Ammon's horn (tissue), 1 donor: Measurements from ENCODE around the gene NOCT.
"Not testable (repeated sequence)": the region's sequence is repeated elsewhere in the genome, so short reads cannot be mapped to it uniquely, and the experiment has no call there.

Experiments used
- DNase-seq: peaks from one replicate; pipeline ENCODE4 v3.0.0-alpha.2; 2016; ENCODE audit warnings: low spot score

The NOCT gene, protein sequence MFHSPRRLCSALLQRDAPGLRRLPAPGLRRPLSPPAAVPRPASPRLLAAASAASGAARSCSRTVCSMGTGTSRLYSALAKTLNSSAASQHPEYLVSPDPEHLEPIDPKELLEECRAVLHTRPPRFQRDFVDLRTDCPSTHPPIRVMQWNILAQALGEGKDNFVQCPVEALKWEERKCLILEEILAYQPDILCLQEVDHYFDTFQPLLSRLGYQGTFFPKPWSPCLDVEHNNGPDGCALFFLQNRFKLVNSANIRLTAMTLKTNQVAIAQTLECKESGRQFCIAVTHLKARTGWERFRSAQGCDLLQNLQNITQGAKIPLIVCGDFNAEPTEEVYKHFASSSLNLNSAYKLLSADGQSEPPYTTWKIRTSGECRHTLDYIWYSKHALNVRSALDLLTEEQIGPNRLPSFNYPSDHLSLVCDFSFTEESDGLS

DNA sequence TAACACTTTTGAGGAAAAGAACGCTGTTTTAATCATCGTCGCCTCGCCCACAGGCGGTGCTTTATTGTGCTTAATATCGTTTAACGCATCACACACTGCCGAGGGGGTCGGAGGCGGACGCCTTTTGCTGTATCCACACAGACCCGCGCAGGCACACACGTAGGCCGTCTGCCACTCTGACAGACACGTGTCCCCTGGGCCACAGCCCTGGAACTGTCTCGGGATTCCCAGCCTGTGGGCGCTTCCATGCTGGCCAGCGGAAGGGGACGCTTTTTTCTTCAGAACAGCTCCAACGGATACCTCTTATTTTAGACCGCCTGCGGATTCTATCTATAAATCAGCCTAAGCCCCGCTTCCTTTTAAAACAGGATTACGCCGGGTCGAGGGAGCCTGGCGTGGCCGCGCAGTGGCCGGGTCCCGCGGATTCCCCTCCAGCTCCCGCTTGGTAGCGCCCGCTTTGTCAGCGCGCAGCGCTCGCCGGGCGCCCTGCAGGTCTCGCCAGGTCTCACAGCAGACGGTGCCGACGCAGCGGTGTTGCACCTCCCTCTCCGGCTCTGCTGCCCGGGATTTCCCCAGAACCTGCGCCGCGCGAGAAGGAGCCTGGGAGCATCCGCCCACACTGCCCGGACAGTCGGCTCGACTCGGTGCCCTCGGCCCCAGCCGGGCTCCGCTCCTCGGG, at the start of gene NOCT:
NOCT (plus strand) TSS at position 513 of the 679 bp plus-strand sequence. CDS start 201 bp downstream, outside the sequence.
- DNase-seq, result peak; percentile 91

- no peak for DNase-seq
These were observed 48.3 kb upstream of the NOCT start for GRCh38 chr4:138967313-138967712.

- no peak for DNase-seq
These were observed 42.4 kb upstream of the NOCT start for GRCh38 chr4:138972956-138973801.

GRCh38 chr4:138975225-138975624, 40.4 kb upstream of the NOCT start:
- DNase-seq, result no peak

- no peak for DNase-seq
These were observed 39.1 kb upstream of the NOCT start for GRCh38 chr4:138976526-138976925.

GRCh38 chr4:138977524-138977923, 38.1 kb upstream of the NOCT start:
- no peak for DNase-seq

DNA sequence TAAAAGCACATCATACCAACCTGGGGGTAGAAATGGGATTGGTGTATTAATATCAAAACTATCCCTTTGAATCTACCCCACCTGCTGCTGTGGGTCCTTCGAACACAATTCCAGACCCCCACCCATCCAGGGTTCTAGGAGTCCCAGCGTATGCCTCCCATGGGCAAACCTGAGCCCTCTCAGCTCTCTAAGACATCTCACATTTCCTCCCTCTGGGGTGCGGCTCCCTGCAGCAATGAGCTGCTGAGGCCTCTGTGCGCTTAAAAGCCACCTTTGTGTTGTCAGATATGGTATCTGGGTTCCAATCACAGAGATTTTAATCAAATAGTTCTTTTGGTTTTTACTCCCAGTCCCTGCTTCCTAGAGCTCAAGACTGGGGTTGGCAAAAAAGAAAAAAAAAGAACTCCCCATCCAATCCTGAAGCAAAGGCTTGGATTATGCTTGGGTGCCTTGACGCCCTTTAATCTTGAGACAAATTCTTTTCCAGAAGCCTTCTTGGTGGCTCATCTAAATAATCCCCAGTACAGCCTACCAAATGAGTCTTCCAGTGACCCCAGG, 37.5 kb upstream of the NOCT start:
- no peak for DNase-seq

DNA sequence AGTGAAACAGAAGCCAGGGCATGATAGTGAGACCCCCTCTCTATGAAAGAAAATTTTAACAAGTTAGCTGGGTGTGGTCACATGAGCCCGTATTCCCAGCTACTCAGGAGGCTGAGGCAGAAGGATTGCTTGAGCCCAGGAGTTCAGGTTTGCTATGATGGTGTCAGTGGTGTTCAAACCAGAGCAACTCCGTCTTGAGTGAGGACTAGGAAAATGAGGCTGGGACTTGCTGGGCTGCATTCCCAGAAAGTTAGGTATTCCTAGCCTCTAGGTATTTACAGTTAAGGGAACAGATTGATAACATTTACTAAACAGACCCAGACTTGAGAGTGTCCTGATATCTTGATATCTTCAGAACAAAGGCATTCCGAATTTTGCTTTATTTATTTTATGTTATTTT, 37.0 kb upstream of the NOCT start:
- DNase-seq, result no peak

GRCh38 chr4:138979742-138980141, 35.8 kb upstream of the NOCT start:
- no peak for DNase-seq

- DNase-seq, result peak; percentile 64
These were observed 33.6 kb upstream of the NOCT start for GRCh38 chr4:138981930-138982390.

DNA sequence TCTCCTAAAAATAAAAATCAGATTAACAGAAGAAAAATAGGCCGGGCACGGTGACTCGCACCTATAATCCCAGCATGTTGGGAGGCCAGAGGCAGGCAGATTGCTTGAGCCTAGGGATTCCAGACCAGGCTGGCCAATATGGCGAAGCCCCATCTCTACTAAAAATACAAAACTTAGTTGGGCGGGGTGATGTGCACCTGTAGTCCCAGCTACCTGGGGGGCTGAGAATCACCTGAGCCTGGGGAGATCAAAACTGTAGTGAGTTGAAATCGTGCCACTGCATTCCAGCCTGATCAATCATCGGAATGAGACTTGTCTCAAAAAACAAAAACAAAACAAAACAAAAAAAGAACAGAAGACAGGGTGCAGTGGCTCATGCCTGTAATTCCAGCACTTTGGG, 32.8 kb upstream of the NOCT start:
- no peak for DNase-seq

- no peak for DNase-seq
These were observed 31.9 kb upstream of the NOCT start for GRCh38 chr4:138983690-138984089.

- no peak for DNase-seq
These were observed 30.9 kb upstream of the NOCT start for GRCh38 chr4:138984647-138985046.

GRCh38 chr4:138992676-138993075, 22.9 kb upstream of the NOCT start:
- DNase-seq, result no peak

DNA sequence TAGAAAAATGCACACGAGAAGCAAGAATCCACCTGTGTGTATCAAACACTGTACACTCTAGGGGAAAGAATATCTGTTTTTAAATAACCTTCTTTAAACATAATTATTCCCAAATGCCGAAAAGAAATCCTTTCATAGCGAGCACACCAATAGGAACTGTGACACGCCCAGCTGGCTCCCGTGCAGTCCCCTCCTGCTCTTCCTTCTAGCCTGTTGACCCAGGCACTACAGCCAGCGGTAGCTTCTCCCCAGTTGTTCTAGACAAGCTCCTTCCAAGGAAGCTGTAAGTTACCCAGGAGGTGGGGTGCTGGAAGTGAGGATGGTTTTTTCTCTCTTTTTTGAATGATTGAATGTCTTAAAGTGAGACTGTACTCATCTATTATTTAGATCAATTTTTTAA, 19.5 kb upstream of the NOCT start:
- no peak for DNase-seq

DNA sequence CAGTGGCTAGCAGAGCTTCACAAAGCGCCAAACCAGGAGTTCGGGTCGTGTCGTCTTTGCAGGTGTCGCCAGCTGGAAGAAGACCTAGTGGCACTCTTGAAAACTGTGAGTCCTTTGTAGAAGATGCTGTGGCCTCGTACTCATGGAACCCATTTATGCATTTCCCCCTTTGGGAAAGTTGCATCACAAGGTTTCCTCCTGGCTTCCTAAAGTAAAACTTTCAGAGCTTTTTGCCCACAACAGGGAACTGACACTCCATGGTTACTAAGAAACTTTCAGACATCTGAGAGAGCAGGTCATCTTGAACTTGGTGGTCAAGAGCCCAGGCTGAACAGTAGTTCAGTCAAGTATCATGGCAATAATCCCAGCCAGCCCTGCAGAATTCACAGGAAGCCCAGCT, 15.9 kb upstream of the NOCT start:
- DNase-seq, result no peak

DNA sequence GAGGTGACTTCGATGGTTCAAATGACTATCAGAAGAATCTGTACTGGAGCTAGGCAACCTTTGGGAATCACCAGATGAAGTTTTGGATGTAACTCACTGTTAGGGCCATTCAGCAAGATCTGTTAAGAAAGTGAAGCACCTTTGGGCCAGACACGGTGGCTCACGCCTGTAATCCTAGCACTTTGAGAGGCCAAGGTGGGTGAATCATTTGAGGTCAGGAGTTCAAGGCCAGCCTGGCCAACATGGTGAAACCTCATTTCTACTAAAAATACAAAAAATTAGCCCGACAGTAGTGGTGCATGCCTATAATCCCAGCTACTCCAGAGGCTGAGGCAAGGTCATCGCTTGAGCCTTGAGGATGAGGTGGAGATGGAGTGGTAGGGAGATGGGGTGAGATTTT, 15.4 kb upstream of the NOCT start:
- not testable (repeated sequence) for DNase-seq

GRCh38 chr4:139001430-139001829, 14.2 kb upstream of the NOCT start:
- not testable (repeated sequence) for DNase-seq

- not testable (repeated sequence) for DNase-seq
These were observed 11.9 kb upstream of the NOCT start for GRCh38 chr4:139003668-139004067.

GRCh38 chr4:139005774-139006173, 9.8 kb upstream of the NOCT start:
- no peak for DNase-seq

GRCh38 chr4:139007640-139008039, 7.9 kb upstream of the NOCT start:
- DNase-seq, result no peak

DNA sequence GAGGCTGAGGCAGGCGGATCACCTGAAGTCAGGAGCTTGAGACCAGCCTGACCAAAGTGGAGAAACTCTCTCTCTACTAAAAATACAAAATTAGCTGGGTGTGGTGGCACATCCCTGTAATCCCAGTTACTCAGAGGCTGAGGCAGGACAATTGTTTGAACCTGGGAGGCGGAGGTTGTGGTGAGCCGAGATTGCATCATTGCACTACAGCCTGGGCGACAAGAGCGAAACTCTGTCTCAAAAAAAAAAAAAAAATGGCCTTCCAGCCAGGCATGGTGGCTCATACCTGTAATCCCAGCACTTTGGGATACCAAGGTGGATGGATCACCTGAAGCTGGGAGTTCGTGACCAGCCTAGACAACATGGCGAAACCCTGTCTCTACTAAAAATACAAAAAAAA, 7.3 kb upstream of the NOCT start:
- not testable (repeated sequence) for DNase-seq
